HepG2 (cell line): ENCODE measurements around the gene TBC1D14.

Experiments
- ZNF275 ChIP-seq: sonication (generic); formaldehyde crosslinking; IDR thresholded peaks from 2 replicates; pipeline ENCODE4 v1.8.0; 2022; ENCODE audit warnings: missing genetic modification reagents, mild to moderate bottlenecking, inconsistent platforms, borderline replicate concordance
- ZNF674 ChIP-seq: sonication (generic); formaldehyde crosslinking; IDR thresholded peaks from 2 replicates; pipeline ENCODE4 v1.5.0; 2020; ENCODE audit warnings: low read depth, mild to moderate bottlenecking, missing genetic modification reagents

- TF ChIP-seq ZNF674 (CRISPR knock-in tag) (no peak), ZNF275 (CRISPR knock-in tag) (no peak)
These were observed 78.5 kb downstream of the TBC1D14 start for GRCh38 chr4:6988016-6988715.
